Activated CD4-positive, CD25-positive, alpha-beta regulatory T cell treated with anti-CD3 and anti-CD28 coated beads, Interleukin-2, amount 50 U/mL, for 24 hours (primary cell): ENCODE results near the gene SLC35A3.

Experiments
- ATAC-seq, 2 donors: fragments of 150-1000 bp; cut with Tn5 transposase; one replicate each; pipeline ENCODE4 v1.10.0; 2021; ENCODE audit warnings: mild to moderate bottlenecking in 1 of 2, moderate library complexity in 1 of 2

Gene SLC35A3

GRCh38 chr1:100080331-100080730 is 110.5 kb downstream of the SLC35A3 start:
- ATAC-seq: no peak
